GM12878 (cell line): ENCODE data around the gene PGAM4. TPM values are rescaled to one million over a fixed set of nuclear protein-coding genes. Genes with fewer than 3 reads are reported as not detected.

Experiments used
- ATAC-seq: fragments of 200-7000 bp; cut with Tn5 transposase; 3 replicates; pipeline ENCODE4 v1.9.1; 2020; ENCODE audit warnings: mild to moderate bottlenecking, moderate library complexity
- BruUV-seq: library from RNA; stranded (reverse); fragments of 400-500 nt; replicated peaks from 2 replicates; lab custom pipeline; 2021; lab: Mats Ljungman, UMichigan
- CTCF ChIA-PET: fragments of 300-600 bp; sonication (Branson Sonifier 250); formaldehyde crosslinking; extraction: SDS; loops from one replicate; lab custom pipeline; 2021; ENCODE audit warnings: inconsistent platforms; lab: Yijun Ruan, JAX
- POLR2A ChIA-PET: fragments of 350-600 bp; formaldehyde crosslinking; extraction: SDS; loops from one replicate; lab custom pipeline; 2021; ENCODE audit warnings: inconsistent platforms; lab: Charles Lee
- RAD21 ChIA-PET: fragments of 300-600 bp; sonication (Branson Sonifier 250); formaldehyde crosslinking; loops from one replicate; lab custom pipeline; 2023; ENCODE audit warnings: antibody characterized with exemption; ENCODE audit not compliant: unreplicated experiment; lab: Charles Lee
- SMC1A ChIA-PET: fragments of 300-600 bp; sonication (Branson Sonifier 250); formaldehyde crosslinking; loops from one replicate; lab custom pipeline; 2023; ENCODE audit not compliant: unreplicated experiment, uncharacterized antibody; lab: Charles Lee
- DNase-seq: peaks from one replicate; pipeline ENCODE4 v3.0.0-alpha.2; 2011; ENCODE audit warnings: low read depth, low spot score
- FAIRE-seq: peaks from 3 replicates; lab custom pipeline; 2011; peaks lifted over from hg19 to GRCh38; lab: Jason Lieb, UNC
- H2AFZ ChIP-seq: 2 replicates; pipeline ENCODE4 v1.6.0; 2011; ENCODE audit warnings: low read depth, low read length, control low read depth; ENCODE audit not compliant: control insufficient read depth
- H3K27ac ChIP-seq: 2 replicates; pipeline ENCODE4 v1.5.1; 2011; ENCODE audit warnings: control low read depth; ENCODE audit not compliant: control insufficient read depth, insufficient read depth
- H3K27me3 ChIP-seq, 2 experiments: replicated peaks in 1 of 2; 2 replicates each; pipeline versions ENCODE4 v1.6.0 to v1.6.1; 2011; ENCODE audit warnings: low read length in 1 of 2; ENCODE audit not compliant: control insufficient read depth in 2 of 2, insufficient read depth in 2 of 2
- H3K36me3 ChIP-seq, 2 experiments: 2 replicates each; pipeline ENCODE4 v1.5.1; 2011; ENCODE audit warnings: low read length in 1 of 2; ENCODE audit not compliant: control insufficient read depth in 2 of 2, insufficient read depth in 2 of 2
- H3K4me1 ChIP-seq: 2 replicates; pipeline ENCODE4 v1.6.1; 2011; ENCODE audit warnings: mild to moderate bottlenecking, low read length, moderate library complexity, mixed read lengths; ENCODE audit not compliant: control insufficient read depth, insufficient read depth
- H3K4me2 ChIP-seq: 2 replicates; pipeline ENCODE4 v1.6.0; 2011; ENCODE audit warnings: control low read depth; ENCODE audit not compliant: control insufficient read depth, insufficient read depth
- H3K4me3 ChIP-seq: fragments of 200-600 bp; sonication (generic); 2 replicates; pipeline ENCODE4 v1.5.1; 2016
- H3K79me2 ChIP-seq: 2 replicates; pipeline ENCODE4 v1.6.0; 2011; ENCODE audit warnings: low read length; ENCODE audit not compliant: control insufficient read depth, insufficient read depth
- H3K9ac ChIP-seq: 2 replicates; pipeline ENCODE4 v1.8.0; 2011; ENCODE audit warnings: low read length, control low read depth, mixed read lengths; ENCODE audit not compliant: control insufficient read depth, insufficient read depth
- H3K9me3 ChIP-seq: replicated peaks from 3 replicates; pipeline ENCODE4 v1.5.1; 2011; ENCODE audit warnings: mild to moderate bottlenecking, low read length; ENCODE audit not compliant: control insufficient read depth, insufficient read depth
- H4K20me1 ChIP-seq: 2 replicates; pipeline ENCODE4 v1.6.0; 2011; ENCODE audit not compliant: control insufficient read depth, insufficient read depth
- E2F8 ChIP-seq: fragments of 450-650 bp; IDR thresholded peaks from 2 replicates; pipeline ENCODE4 v1.6.1; 2018; ENCODE audit warnings: mild to moderate bottlenecking, low read depth, moderate library complexity; ENCODE audit not compliant: partially characterized antibody
- FOS ChIP-seq: IDR thresholded peaks from 3 replicates; pipeline ENCODE4 v1.6.1; 2011; ENCODE audit warnings: borderline replicate concordance; ENCODE audit not compliant: insufficient read length; ENCODE audit errors: extremely low read depth
- NBN ChIP-seq: fragments of 450-650 bp; IDR thresholded peaks from 2 replicates; pipeline ENCODE4 v1.6.1; 2016
- NFYB ChIP-seq: IDR thresholded peaks from 2 replicates; pipeline ENCODE4 v1.6.1; 2011; ENCODE audit warnings: low read depth, mild to moderate bottlenecking, low read length, improper control_type of control experiment, moderate library complexity; ENCODE audit not compliant: insufficient read depth
- NKRF ChIP-seq: fragments of 450-650 bp; conservative IDR thresholded peaks from 2 replicates; pipeline ENCODE4 v1.6.1; 2017; ENCODE audit warnings: mild to moderate bottlenecking, moderate library complexity
- PAX5 ChIP-seq: IDR thresholded peaks from 2 replicates; pipeline ENCODE4 v1.6.1; 2011; ENCODE audit warnings: low read depth, low read length, borderline replicate concordance
- SREBF1 ChIP-seq: IDR thresholded peaks from 2 replicates; pipeline ENCODE4 v1.6.1; 2012; ENCODE audit warnings: mild to moderate bottlenecking, low read length
- STAT1 ChIP-seq: fragments of 450-650 bp; conservative IDR thresholded peaks from 2 replicates; pipeline ENCODE4 v1.6.1; 2014; ENCODE audit warnings: antibody characterized with exemption, mild to moderate bottlenecking
- STAT3 ChIP-seq: IDR thresholded peaks from 2 replicates; pipeline ENCODE4 v1.6.1; 2011; ENCODE audit warnings: low read depth, low read length, improper control_type of control experiment
- YY1 ChIP-seq: IDR thresholded peaks from 2 replicates; pipeline ENCODE4 v1.6.1; 2011; ENCODE audit warnings: low read depth, mild to moderate bottlenecking, low read length
- WGBS: methylation state at CpG from one replicate; pipeline ENCODE4 v1.1.6; 2016; ENCODE audit warnings: low lambda C conversion rate; ENCODE audit not compliant: insufficient replicate concordance, insufficient coverage; ENCODE audit errors: missing lambda C conversion rate; 5-methylcytosine and 5-hydroxymethylcytosine counted together
- in situ Hi-C: fragments of 300-500 bp; cut with MboI; formaldehyde crosslinking; loops from 9 replicates; pipeline ENCODE4 v1.14.3; 2018; ENCODE audit warnings: mixed read lengths
- intact Hi-C: fragments of 100-400 bp; cut with micrococcal nuclease; formaldehyde crosslinking; loops from one replicate; pipeline ENCODE4 v1.14.2; 2022; ENCODE audit not compliant: unreplicated experiment
- polyA plus RNA-seq, 11 experiments: library from polyadenylated mRNA; depleted of rRNA in 4 of 11; unstranded in 6 of 11; stranded (reverse) in 5 of 11; fragments of >200 nt; fragmentation: Nextera tagmentation in 4 of 11; fragmentation: Illumina TruSeq in 1 of 11; extraction: Ambion mirVana in 4 of 11; extraction: Trizol in 1 of 11; gene quantifications; 1 replicate in 1 of 11; 2 replicates in 10 of 11; pipeline versions ENCODE4 v1.2.1 to v1.2.3, GENCODE V29; 2011 to 2016; ENCODE audit warnings: inconsistent platforms in 2 of 11, missing spikeins in 2 of 11, low read depth in 1 of 11
- total RNA-seq, 4 experiments: library from RNA; depleted of rRNA in 3 of 4; stranded (reverse); fragments of >200 nt in 3 of 4; fragmentation: Illumina TruSeq in 1 of 4; extraction: Trizol in 1 of 4; gene quantifications; 2 replicates each; pipeline versions ENCODE4 v1.2.1 to v1.2.3, GENCODE V29; 2013 to 2021
- TF ChIP-seq, protein P1 (sequence below): fragments of 450-650 bp; IDR thresholded peaks from 2 replicates; pipeline ENCODE4 v1.6.1; 2016; ENCODE audit warnings: mild to moderate bottlenecking
- TF ChIP-seq, protein P2 (sequence below): IDR thresholded peaks from 2 replicates; pipeline ENCODE4 v1.6.1; 2011; ENCODE audit warnings: borderline replicate concordance, low read depth, mild to moderate bottlenecking, moderate library complexity, low read length; ENCODE audit not compliant: insufficient read depth, poor library complexity, severe bottlenecking

The PGAM4 gene
- total and polyA plus RNA-seq, 10 of the 15 experiments (the other 5 are each of a cell fraction or from before 2014, with no cell fraction given), result 0.24 to 0.80 (median 0.36) TPM; not detected in 6

DNA sequence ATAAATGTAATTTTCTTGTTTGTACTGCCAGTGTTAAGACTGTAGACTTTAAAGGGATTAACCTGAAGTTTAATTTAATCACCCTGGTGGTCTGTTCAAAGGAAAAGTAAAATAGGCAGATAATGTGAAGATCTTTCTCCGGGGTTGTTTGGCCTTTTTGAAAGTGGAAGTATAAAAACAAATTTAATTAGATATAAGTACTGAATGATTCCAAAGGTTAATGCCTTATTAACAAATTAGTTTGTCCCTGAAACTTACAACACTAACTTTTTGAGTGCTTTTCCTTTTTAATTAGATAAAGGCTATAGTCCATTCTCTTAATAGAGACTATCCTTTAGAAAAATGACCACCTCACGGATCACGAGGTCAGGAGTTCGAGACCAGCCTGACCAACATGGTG, 10.4 kb upstream of the PGAM4 start:
- RAD21 ChIA-PET, result no interaction called here
- no TSS peak for BruUV-seq
- intact Hi-C loops, result no loop called here

More for the DNA sequence above, 10.4 kb upstream of the PGAM4 start:
- no peaks in the 10 kb centered on the region for H3K79me2 ChIP-seq
- H3K36me3 ChIP-seq, result no peaks in the 10 kb centered on the region
- no peak overlapping the region for H3K27ac ChIP-seq
- POLR2A ChIA-PET, result no interaction called here
- no peaks in the 10 kb centered on the region for H4K20me1 ChIP-seq
- no peaks in the 10 kb centered on the region for H3K27me3 ChIP-seq
- CTCF ChIA-PET, result interaction anchor here (1.4 kb wide), 1 partner anchor 45 kb away, joined by 3 read pairs; no protein-coding TSS in a partner anchor
- H3K9me3 ChIP-seq, result no peaks in the 10 kb centered on the region
- no peaks in the 10 kb centered on the region for H3K4me1 ChIP-seq
- no peak overlapping the region for H3K4me2 ChIP-seq
- WGBS, result 61% methylated on average over 4 of the region's 4 CpGs
- H3K4me3 ChIP-seq, result no peak overlapping the region
- SMC1A ChIA-PET, result no interaction called here
- no peak overlapping the region for H3K9ac ChIP-seq
- H2AFZ ChIP-seq, result no peak overlapping the region
- in situ Hi-C loops, result no loop called here
- no peak for TF ChIP-seq NBN
- no peak for TF ChIP-seq NKRF
- no peak for TF ChIP-seq STAT3
- TF ChIP-seq, protein P1, sequence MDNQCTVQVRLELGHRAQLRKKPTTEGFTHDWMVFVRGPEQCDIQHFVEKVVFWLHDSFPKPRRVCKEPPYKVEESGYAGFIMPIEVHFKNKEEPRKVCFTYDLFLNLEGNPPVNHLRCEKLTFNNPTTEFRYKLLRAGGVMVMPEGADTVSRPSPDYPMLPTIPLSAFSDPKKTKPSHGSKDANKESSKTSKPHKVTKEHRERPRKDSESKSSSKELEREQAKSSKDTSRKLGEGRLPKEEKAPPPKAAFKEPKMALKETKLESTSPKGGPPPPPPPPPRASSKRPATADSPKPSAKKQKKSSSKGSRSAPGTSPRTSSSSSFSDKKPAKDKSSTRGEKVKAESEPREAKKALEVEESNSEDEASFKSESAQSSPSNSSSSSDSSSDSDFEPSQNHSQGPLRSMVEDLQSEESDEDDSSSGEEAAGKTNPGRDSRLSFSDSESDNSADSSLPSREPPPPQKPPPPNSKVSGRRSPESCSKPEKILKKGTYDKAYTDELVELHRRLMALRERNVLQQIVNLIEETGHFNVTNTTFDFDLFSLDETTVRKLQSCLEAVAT, result no peak
- TF ChIP-seq E2F8, result no peak
- TF ChIP-seq PAX5, result no peak
- TF ChIP-seq STAT1, result no peak
- no peak for TF ChIP-seq FOS
- TF ChIP-seq, protein P2, sequence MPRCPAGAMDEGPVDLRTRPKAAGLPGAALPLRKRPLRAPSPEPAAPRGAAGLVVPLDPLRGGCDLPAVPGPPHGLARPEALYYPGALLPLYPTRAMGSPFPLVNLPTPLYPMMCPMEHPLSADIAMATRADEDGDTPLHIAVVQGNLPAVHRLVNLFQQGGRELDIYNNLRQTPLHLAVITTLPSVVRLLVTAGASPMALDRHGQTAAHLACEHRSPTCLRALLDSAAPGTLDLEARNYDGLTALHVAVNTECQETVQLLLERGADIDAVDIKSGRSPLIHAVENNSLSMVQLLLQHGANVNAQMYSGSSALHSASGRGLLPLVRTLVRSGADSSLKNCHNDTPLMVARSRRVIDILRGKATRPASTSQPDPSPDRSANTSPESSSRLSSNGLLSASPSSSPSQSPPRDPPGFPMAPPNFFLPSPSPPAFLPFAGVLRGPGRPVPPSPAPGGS, result no peak
- TF ChIP-seq SREBF1, result no peak
- TF ChIP-seq YY1, result no peak
- TF ChIP-seq NFYB, result no peak
- FAIRE-seq, result no peak
- ATAC-seq, result no peak
- no peak for DNase-seq
